Iris pigment epithelial cell (primary cell): ENCODE measurements around the gene CHPF.

ENCODE experiments used
- DNase-seq: peaks from one replicate; pipeline ENCODE4 v3.0.0-alpha.2; 2011; ENCODE audit warnings: low read depth

Gene CHPF

DNA sequence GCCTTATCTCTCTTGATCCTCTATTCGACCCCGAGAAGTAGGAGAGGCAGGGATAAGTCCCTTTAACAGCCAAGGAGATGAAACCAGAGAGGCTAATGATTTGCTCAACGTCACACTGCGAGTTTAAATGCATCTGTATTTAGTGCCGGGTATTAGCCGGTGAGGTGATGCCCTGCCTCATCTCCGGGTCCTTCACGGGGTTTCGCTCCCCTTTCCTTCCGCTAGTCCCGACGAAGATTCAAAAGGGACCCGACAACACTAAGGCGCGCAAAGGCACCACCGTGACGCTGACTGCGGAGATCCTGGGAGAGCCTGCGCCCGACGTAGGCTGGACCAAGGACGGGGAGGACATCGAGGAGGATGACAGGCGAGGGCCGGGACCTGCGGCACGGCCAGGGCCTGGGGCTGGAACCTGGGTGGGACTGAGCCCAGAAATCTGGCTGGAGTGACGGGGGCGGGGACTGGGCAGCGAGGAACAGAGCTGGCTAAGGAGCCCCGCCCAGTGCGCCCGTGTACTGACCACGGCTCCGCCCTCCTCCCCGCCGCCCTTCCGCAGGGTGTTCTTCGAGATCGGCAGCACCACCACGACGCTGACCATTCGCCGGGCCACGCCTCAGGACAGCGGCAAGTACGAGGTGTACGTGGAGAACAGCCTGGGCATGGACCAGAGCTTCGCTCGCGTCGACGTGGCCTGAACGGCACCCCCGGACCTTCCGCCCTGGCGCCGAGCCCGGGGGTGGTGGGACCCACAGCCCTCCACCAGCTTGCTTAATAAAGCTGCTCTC lies 45.9 kb downstream of the CHPF start:
- DNase-seq = peak; percentile 92

DNA sequence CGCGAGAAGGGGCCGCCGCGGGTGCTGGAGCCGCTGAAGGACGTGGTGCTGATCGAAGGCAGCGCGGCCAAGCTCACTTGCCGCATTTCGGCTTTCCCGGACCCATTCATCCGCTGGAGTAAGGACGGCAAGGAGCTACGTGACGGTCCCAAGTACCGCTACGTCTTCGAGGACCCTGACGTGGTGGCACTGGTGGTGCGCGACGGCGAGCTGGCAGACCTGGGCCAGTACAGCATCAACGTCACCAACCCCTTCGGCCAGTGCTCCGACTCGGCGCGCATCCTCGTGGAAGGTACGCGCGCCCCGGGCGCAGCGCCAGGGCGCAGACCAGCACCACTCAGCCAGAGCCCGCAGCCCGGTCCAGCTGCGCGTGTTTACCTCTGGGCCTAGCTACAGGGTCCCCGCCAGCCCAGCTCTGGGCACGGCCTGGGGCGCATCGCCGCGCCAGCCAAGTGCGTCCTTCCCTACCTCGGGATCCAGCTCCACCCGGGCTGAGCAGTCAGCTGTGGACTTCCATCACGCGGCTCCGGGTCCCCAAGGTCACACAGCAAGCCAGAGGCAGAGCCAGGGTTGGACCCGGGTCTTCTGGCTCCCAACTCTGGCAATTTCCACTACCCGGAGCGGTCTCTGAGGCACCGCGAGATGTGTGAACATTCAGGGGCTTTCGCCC lies 46.6 kb downstream of the CHPF start:
- peak; percentile 40 for DNase-seq

DNA sequence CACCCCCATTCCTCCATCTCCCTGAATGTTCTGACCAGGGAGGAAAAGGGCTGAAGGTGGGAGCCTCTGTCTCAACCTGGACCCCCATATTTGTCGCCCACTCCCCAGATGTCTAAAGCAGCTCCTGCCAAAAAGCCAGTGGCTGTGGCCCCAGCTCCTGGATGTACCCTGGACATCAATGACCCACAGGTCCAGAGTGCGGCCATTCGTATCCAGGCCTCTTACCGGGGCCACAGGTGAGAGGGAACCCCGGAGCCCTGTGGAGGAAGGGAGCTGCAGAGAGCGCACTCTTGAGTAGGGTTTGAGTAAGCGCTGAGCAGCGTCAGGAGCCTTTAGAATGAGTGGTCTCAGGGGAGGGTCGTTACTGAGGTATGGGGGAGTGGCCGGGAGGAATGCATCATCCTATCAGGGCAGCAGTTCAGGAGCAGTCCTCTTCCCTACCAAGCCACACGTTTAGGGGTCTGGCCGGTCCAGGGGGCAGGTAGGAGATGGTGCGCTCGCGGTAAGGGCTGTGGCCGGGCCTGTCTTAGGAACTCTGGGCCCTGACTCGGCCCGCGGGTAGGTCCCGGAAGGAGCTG lies 47.3 kb downstream of the CHPF start:
- no peak for DNase-seq

DNA sequence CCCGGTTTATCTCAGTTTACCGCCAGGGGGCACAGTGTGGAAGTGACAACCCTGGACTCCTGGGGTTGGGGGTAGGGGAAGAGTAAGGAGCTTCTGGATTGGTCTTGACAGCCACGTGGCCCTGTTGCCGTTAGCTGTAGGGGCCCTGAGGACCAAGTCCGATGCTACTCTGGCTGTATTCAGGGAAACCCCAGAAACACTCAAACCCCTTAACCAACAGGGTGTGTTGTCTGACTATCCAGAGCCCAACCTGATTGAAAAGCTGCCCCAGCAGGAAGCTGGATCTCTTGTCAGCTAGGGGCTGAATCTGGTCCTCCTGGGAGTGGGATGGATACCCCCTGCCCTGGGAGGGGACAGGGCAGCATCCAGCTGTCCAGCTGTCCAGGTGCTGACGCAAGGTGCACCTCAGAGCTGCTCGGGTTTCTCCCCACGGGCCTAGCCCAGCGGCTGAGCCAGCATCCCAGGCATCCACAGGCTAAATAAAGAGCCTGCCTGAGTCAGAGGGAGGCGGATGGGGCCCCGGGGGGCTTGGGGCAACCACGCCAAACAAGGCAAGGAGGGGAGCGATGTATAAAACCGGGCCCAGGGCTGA lies 48.0 kb downstream of the CHPF start:
- DNase-seq = peak; percentile 76

DNA sequence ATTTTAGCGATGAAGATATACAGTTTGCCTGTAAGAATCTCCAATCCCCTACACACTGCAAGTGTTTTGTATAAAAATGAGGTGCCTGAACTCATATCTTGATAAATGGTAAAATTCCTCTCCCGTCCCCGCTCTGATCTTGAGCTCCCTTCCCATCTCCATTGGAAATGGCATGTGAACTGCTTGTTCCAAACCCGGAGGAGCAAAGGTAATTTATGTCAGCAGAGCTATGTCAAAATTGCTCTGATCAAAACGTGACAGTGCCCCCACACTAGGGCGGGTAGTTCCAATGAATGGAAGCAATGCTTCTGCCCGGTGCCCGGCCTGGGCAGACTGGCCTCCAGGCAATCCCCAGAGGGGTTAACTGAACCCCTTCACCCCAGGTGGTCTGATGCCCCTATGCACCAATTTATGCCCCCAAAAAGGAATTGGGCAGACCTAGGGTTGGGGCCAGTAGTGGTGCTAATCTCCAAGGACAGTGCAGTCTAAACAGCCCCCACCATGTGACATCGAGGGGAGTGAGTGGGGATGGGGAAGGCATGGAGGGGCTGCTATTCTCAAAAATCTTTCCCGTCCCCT lies 48.6 kb downstream of the CHPF start:
- DNase-seq = no peak

DNA sequence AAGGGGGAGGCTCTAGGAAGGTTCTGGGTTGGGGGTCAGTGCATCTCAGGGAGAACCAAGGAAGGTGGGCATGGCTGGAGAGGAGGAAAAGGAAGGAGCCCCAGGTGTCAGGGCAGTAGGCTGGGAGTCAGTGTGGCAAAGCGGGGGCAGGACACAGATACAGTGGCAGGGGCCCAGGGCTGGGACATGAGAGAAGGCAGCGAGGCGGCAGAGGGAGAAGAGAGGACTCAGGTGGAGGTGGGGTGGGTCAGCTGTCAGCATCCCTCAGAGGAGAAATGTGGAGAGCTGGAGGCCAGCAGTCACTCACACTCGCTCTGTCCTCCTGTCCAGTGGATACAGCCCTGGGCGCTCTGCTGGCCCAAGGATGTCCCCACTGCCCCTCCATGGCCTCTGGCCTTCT lies 50.5 kb downstream of the CHPF start:
- no peak for DNase-seq

DNA sequence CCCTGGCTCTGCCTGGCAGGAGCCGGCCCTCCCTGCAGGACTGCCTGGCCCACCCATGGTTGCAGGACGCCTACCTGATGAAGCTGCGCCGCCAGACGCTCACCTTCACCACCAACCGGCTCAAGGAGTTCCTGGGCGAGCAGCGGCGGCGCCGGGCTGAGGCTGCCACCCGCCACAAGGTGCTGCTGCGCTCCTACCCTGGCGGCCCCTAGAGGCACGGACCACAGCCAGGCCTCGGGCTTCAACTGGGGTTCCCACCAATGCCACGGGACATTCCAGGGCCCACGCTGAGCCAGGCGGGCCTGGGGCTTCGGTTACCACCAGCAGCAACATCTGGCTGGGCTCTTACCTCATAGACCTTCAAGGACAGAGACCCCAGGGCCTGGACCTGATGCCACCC lies 51.0 kb downstream of the CHPF start:
- DNase-seq = no peak

DNA sequence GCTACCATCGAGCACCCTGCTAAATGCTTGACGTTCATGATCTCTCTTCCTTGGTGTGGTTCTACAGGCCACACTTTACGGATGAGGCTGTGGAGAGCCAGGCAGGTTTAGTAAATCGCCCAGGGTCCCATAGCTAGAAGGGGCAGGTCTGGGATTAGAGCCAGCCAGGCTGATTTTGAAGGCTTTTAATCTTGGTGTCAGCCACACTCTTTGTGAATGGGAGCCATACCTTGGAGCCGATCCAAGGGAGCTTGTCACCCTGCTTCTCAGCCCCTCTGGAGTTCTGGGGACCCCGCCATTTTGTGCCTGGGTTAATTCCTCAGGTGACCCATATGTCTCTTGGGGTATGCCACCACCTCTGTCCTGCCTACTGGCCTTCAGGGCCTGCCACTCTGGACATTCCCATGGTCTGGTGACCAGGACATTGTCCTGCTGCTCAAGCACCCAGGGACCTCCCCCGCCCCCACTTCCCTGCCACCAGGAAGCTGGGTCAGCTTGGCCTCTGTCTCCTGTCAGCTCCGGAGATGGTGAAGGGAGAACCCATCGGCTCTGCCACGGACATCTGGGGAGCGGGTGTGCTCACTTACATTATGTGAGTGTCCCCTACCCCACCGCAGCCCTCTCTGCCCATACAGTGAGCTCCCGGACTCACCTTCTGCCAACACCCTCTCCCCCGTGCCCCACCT lies 52.2 kb downstream of the CHPF start:
- DNase-seq = no peak

DNA sequence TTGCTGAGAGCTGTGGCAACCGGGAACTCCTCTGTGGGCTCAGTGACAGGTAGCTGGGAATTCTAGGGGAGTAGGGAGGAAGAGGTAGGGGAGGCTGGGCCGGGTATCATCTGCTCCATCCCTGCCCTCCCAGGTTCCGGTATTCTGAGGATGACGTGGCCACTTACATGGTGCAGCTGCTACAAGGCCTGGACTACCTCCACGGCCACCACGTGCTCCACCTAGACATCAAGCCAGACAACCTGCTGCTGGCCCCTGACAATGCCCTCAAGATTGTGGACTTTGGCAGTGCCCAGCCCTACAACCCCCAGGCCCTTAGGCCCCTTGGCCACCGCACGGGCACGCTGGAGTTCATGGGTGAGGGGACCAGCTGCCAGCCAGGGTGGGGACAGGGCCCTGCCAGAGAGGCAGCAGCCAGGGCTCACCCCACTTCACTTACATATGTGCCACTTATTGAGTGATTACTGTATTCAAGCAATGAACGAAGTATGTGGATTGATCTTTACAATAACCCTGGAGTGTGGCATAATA lies 52.9 kb downstream of the CHPF start:
- no peak for DNase-seq

DNA sequence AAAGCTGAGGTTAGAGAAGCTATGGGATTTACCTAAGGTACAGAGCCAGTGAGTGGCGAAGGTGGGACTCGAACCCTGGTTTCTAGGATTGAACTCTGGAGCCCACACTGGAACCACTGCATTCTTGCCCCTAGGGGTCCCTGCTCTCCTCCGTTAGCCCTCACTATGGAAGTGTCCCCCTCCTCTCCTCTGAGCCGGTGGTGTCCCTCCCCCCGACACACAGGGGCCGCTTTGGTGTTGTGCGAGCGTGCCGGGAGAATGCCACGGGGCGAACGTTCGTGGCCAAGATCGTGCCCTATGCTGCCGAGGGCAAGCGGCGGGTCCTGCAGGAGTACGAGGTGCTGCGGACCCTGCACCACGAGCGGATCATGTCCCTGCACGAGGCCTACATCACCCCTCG lies 53.4 kb downstream of the CHPF start:
- DNase-seq = no peak

DNA sequence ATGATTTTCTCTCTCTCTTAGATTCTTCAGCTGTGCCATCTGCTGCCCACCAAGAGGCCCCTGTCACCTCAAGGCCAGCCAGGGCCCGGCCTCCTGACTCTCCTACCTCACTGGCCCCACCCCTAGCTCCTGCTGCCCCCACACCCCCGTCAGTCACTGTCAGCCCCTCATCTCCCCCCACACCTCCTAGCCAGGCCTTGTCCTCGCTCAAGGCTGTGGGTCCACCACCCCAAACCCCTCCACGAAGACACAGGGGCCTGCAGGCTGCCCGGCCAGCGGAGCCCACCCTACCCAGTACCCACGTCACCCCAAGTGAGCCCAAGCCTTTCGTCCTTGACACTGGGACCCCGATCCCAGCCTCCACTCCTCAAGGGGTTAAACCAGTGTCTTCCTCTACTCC lies 54.3 kb downstream of the CHPF start:
- no peak for DNase-seq
